ENCODE results near the gene ASB1. TPM values are rescaled to one million over a fixed set of nuclear protein-coding genes. Genes with fewer than 3 reads are reported as not detected.

ASB1 gene
- total and polyA plus RNA-seq, 2 donors (not counting 1 experiment from before 2014, with no cell fraction given): 31.9 to 50.7 TPM

DNA sequence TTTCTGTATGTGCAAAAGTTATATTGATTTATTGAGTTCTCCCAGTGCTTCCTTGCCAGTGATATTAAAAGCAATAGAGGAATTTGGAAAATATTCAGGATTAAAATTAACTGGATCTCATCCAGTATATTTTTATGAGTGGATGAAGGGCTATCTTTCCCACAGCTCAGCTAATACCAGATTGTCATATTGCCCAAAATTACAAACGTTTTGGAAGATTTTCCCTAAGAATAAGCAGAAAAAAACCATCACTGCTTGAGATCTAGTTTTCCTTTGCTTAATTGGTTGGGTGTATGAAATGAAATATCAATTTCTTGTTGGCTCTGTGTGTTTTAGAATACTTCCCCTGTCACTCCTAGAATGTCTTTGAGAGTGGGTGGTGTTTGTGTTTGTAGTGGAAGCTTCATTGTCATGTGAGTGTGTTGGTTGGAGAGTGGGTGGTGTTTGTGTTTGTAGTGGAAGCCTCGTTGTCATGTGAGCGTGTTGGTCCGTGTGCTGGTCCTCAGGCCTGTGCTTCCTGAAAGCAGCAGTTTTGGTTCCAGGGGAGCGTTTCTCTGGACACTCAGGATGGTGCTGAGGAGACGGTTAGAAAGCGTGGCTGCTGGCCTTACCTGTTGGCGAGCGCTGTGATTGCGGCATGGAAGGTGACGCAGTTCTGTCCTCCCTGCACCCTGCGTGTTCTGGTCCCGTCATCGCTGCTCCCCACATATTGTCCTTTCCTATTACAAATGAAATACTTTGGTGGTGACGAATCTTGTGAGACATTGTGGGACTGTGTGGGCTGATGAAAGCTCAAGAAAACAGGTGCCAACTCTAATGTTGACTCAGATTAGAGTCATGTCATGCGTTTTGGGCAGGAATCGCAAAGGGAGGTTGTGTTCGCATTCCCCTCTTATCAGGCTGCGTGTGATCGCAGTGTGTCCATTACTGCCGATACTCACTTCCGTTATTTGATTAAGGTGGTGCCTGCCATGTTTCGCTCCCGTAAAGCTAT lies 12.4 kb downstream of the ASB1 start:
- 97% methylated on average over 17 of the region's 24 CpGs for WGBS (ENCODE audit: insufficient coverage)
- no peak overlapping the region for H3K27ac Mint-ChIP-seq

DNA sequence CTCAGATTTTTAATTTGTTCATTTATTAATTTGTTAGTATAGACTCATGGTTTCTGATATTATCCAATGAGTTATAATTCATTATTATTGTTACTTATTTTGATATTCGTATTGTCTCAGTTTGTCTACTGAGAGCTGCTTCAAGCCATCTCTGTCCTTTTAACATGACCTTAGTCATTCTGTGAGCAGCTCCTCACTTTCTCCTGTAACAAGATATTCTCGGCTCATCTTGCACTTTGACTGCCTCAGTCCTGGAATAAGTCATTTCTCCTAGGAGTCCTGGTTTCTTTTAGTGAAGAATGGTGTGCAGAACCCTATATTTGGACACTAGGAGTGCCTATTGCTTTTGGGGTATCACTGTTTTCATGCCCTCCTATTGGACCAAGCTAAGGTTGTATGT lies 13.2 kb downstream of the ASB1 start:
- CTCF ChIA-PET: no interaction called here
- H3K4me1 Mint-ChIP-seq: peaks cover 26% of the 10 kb centered on the region
- intact Hi-C loops (cut with micrococcal nuclease): no loop called here

More for the DNA sequence above, 12.4 kb downstream of the ASB1 start:
- Mint-ChIP-seq H3K4me3 (no peak overlapping the region), H3K4me1 (peaks cover 26% of the 10 kb centered on the region), H3K9me3 (ENCODE audit: insufficient read depth) (no peaks in the 10 kb centered on the region), H3K27me3 (no peaks in the 10 kb centered on the region)
- Histone ChIP-seq H3K4me1 (ENCODE audit: control insufficient read depth in 2 of 2, insufficient read depth in 2 of 2, low read length in 2 of 2) (no peaks in the 10 kb centered on the region), H3K36me3 (replicated peaks in 1 of 2; ENCODE audit: control extremely low read depth in 1 of 2, control insufficient read depth in 1 of 2, extremely low read depth in 1 of 2, insufficient read depth in 2 of 2, low read length in 1 of 2) (peaks cover 10 to 59% of the 10 kb centered on the region in 2 experiments), H4K20me1 (ENCODE audit: control insufficient read depth, insufficient read depth, low read length, poor library complexity, severe bottlenecking) (peaks cover 68% of the 10 kb centered on the region), H3K79me2 (ENCODE audit: control insufficient read depth, insufficient read depth, low read length) (peaks cover 84% of the 10 kb centered on the region), H3K4me3 (ENCODE audit: control extremely low read depth in 1 of 5, extremely low read depth in 1 of 5, insufficient read depth in 1 of 5, low read depth in 2 of 5, low read length in 4 of 5) (no peak overlapping the region), H3K9me3 (ENCODE audit: control extremely low read depth in 1 of 3, control insufficient read depth in 2 of 3, insufficient read depth in 1 of 3, low read length in 2 of 3) (no peaks in the 10 kb centered on the region), H3K27me3 (replicated peaks in 1 of 4; ENCODE audit: control extremely low read depth in 1 of 4, control insufficient read depth in 3 of 4, insufficient read depth in 4 of 4, low read length in 3 of 4) (no peaks in the 10 kb centered on the region), H3K4me2 (replicated peaks; ENCODE audit: low read depth, low read length, poor library complexity, severe bottlenecking) (no peak overlapping the region), H3K27ac (ENCODE audit: low read length in 2 of 2) (no peak overlapping the region), H3K9ac (ENCODE audit: low read length) (no peak overlapping the region), H2AFZ (ENCODE audit: insufficient read depth, low read depth, low read length, poor library complexity, severe bottlenecking) (no peak overlapping the region)
- ChIA-PET POLR2A (no interaction called here), CTCF (no interaction called here)
- intact Hi-C loops (cut with micrococcal nuclease): no loop called here
- no peak for DNase-seq
- TF ChIP-seq, protein P1, sequence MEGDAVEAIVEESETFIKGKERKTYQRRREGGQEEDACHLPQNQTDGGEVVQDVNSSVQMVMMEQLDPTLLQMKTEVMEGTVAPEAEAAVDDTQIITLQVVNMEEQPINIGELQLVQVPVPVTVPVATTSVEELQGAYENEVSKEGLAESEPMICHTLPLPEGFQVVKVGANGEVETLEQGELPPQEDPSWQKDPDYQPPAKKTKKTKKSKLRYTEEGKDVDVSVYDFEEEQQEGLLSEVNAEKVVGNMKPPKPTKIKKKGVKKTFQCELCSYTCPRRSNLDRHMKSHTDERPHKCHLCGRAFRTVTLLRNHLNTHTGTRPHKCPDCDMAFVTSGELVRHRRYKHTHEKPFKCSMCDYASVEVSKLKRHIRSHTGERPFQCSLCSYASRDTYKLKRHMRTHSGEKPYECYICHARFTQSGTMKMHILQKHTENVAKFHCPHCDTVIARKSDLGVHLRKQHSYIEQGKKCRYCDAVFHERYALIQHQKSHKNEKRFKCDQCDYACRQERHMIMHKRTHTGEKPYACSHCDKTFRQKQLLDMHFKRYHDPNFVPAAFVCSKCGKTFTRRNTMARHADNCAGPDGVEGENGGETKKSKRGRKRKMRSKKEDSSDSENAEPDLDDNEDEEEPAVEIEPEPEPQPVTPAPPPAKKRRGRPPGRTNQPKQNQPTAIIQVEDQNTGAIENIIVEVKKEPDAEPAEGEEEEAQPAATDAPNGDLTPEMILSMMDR (IDR thresholded peaks at IDR 0.05): no peak
- TF ChIP-seq EZH2 (IDR thresholded peaks at IDR 0.05; ENCODE audit: borderline replicate concordance, insufficient read depth, low read depth, low read length, poor library complexity, severe bottlenecking): no peak
- no peak for ATAC-seq (ENCODE audit: low read depth)

More for the DNA sequence above, 13.2 kb downstream of the ASB1 start:
- Histone ChIP-seq H3K4me3 (ENCODE audit: control extremely low read depth in 1 of 5, extremely low read depth in 1 of 5, insufficient read depth in 1 of 5, low read depth in 2 of 5, low read length in 4 of 5) (no peak overlapping the region), H3K9ac (ENCODE audit: low read length) (no peak overlapping the region), H3K79me2 (ENCODE audit: control insufficient read depth, insufficient read depth, low read length) (peaks cover 84% of the 10 kb centered on the region), H3K4me1 (ENCODE audit: control insufficient read depth in 2 of 2, insufficient read depth in 2 of 2, low read length in 2 of 2) (no peaks in the 10 kb centered on the region), H2AFZ (ENCODE audit: insufficient read depth, low read depth, low read length, poor library complexity, severe bottlenecking) (no peak overlapping the region), H4K20me1 (ENCODE audit: control insufficient read depth, insufficient read depth, low read length, poor library complexity, severe bottlenecking) (peaks cover 68% of the 10 kb centered on the region), H3K27ac (ENCODE audit: low read length in 2 of 2) (no peak overlapping the region), H3K27me3 (replicated peaks in 1 of 4; ENCODE audit: control extremely low read depth in 1 of 4, control insufficient read depth in 3 of 4, insufficient read depth in 4 of 4, low read length in 3 of 4) (no peaks in the 10 kb centered on the region), H3K4me2 (replicated peaks; ENCODE audit: low read depth, low read length, poor library complexity, severe bottlenecking) (no peak overlapping the region), H3K36me3 (replicated peaks in 1 of 2; ENCODE audit: control extremely low read depth in 1 of 2, control insufficient read depth in 1 of 2, extremely low read depth in 1 of 2, insufficient read depth in 2 of 2, low read length in 1 of 2) (peaks cover 12 to 59% of the 10 kb centered on the region in 2 experiments), H3K9me3 (ENCODE audit: control extremely low read depth in 1 of 3, control insufficient read depth in 2 of 3, insufficient read depth in 1 of 3, low read length in 2 of 3) (no peaks in the 10 kb centered on the region)
- Mint-ChIP-seq H3K4me3 (no peak overlapping the region), H3K27ac (no peak overlapping the region), H3K27me3 (no peaks in the 10 kb centered on the region), H3K9me3 (ENCODE audit: insufficient read depth) (no peaks in the 10 kb centered on the region)
- DNase-seq (no peak), ATAC-seq (ENCODE audit: low read depth) (no peak)
- POLR2A ChIA-PET: no interaction called here
- TF ChIP-seq, protein P1 (IDR thresholded peaks at IDR 0.05): no peak
- no peak for TF ChIP-seq EZH2 (IDR thresholded peaks at IDR 0.05; ENCODE audit: borderline replicate concordance, insufficient read depth, low read depth, low read length, poor library complexity, severe bottlenecking)
- WGBS (ENCODE audit: insufficient coverage): no CpG with 5 or more reads among the region's 2 CpGs

All from B cell (primary cell).